GM10248 (cell line): ENCODE measurements around the gene SPATA31D1.

ENCODE experiments used
- CTCF ChIA-PET: fragments of 300-600 bp; sonication (Branson Sonifier 250); formaldehyde crosslinking; extraction: SDS; loops from one replicate; lab custom pipeline; 2021; ENCODE audit warnings: antibody characterized with exemption; lab: Yijun Ruan, JAX
- POLR2A ChIA-PET: fragments of 350-650 bp; sonication (Branson Sonifier 250); formaldehyde crosslinking; extraction: SDS; loops from one replicate; lab custom pipeline; 2020; ENCODE audit warnings: antibody characterized with exemption; lab: Yijun Ruan, JAX
- DNase-seq: peaks from one replicate; pipeline ENCODE4 v3.0.0; 2012; ENCODE audit errors: extremely low spot score
- TF ChIP-seq, protein P1 (sequence below): IDR thresholded peaks from 2 replicates; pipeline ENCODE4 v1.5.1; 2012; ENCODE audit warnings: mild to moderate bottlenecking, low read depth; ENCODE audit errors: extremely low read depth, missing control alignments, control extremely low read depth

SPATA31D1 gene

DNA sequence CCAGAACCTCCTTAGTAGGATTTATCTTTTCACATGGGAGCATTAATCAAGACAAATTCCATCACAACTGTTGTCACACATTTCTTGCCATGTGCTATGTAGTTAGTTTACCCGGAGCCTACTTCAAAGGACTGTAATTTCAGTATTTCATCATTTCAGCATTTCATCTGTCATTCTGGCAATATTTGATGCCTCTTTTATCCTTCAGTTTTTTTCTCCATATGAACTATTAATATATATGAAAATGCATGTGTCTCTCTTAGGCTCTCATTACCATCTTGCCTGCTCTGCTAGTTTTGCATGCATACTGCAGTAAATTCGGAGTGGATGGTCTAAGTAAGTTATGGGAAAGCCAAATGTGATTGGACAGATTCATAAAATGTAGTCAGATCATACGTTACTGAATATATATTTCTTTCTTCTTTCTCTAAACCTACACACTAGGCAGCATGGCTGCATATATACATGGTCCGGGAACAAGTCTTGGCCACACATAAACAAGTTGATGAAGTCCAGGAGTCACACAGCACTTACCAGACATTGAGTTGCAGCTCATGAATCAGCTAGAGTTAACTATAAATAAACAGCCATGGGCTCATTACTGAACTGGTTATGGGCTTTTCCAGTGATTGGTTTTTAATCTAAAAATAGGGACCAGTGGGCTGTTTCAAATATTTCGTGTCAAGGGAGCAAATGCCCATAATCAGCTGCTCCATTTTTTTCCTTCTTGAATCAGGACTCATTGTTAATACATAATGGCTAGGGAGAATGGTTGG, 46.6 kb downstream of the SPATA31D1 start:
- DNase-seq, result no peak
- ChIA-PET POLR2A (no interaction called here), CTCF (interaction anchor here (1.1 kb wide), 1 partner anchor 8 kb away, joined by 4 read pairs; no protein-coding TSS in a partner anchor)
- TF ChIP-seq, protein P1, sequence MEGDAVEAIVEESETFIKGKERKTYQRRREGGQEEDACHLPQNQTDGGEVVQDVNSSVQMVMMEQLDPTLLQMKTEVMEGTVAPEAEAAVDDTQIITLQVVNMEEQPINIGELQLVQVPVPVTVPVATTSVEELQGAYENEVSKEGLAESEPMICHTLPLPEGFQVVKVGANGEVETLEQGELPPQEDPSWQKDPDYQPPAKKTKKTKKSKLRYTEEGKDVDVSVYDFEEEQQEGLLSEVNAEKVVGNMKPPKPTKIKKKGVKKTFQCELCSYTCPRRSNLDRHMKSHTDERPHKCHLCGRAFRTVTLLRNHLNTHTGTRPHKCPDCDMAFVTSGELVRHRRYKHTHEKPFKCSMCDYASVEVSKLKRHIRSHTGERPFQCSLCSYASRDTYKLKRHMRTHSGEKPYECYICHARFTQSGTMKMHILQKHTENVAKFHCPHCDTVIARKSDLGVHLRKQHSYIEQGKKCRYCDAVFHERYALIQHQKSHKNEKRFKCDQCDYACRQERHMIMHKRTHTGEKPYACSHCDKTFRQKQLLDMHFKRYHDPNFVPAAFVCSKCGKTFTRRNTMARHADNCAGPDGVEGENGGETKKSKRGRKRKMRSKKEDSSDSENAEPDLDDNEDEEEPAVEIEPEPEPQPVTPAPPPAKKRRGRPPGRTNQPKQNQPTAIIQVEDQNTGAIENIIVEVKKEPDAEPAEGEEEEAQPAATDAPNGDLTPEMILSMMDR, result no peak

DNA sequence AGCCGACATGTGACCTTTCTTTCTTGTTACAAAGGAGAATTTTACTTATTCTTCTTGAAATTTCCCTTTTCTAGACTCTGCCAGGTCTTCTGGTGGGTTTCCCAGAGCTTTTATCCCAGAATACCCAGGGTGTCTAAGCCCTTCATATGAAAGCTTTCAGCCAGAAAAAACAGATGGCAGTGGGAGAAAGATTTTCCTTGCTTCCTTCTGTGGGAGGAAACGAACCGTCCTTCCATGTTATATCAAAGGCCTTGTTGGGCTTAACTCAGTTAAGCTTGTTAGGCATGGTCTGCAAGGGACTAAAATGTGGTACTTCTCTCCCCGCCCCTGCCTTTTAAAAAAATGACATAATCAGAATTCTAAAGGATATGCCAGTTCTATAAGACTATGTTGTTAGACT, 47.5 kb downstream of the SPATA31D1 start:
- ChIA-PET POLR2A (no interaction called here), CTCF (interaction anchor here (1.1 kb wide), 1 partner anchor 9 kb away, joined by 4 read pairs; no protein-coding TSS in a partner anchor)
- TF ChIP-seq, protein P1, result no peak
- DNase-seq, result no peak

DNA sequence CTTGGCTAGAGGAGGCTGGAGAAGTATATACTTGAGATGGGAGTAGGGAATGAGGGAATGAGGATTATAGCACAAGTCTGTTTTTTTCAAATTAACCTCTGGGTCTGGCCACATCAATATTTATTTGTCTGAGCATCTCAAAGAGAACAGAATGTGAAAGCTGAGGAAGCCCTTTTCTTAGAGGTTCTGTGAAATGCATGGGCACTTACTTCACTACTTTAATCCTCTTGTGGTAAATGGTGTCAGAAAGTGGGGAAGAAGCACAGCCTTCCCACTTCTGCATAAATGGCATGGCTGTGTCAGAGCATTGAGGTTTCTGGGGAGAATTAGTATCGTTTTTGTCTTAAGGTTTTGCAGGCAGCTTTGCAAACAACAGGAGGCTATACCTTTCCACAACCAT, 48.6 kb downstream of the SPATA31D1 start:
- ChIA-PET POLR2A (no interaction called here), CTCF (no interaction called here)
- TF ChIP-seq, protein P1, result no peak
- no peak for DNase-seq

DNA sequence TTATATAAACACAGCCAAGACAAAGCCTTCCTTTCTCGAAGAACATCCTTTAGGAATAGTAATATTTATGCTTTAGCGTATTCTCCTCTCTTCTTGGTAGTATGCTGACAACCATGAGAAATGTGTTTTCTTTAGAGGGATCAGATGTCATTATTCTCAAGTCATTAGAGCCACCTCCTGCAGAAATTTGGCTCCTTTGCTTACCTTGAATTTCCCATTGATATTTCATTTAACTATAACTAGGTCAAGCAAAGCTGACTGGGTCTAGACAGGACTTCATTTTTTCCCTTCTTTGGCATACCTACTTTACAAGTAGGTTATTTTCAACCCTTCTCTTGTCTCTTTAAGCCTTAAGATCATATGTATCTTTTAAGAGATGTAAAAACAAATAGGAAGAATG, 50.3 kb downstream of the SPATA31D1 start:
- TF ChIP-seq, protein P1, result no peak
- ChIA-PET POLR2A (no interaction called here), CTCF (no interaction called here)
- no peak for DNase-seq
